SK-N-SH (cell line): Measurements from ENCODE around the gene SCNN1A.

ENCODE experiments used
- MEF2A ChIP-seq: IDR thresholded peaks from 2 replicates; pipeline ENCODE4 v1.4.0; 2012; ENCODE audit warnings: low read depth, borderline replicate concordance
- TF ChIP-seq, protein P1 (sequence below): fragments of 200-600 bp; sonication (generic); IDR thresholded peaks from 2 replicates; pipeline ENCODE4 v1.6.1; 2017; ENCODE audit warnings: antibody characterized with exemption, mild to moderate bottlenecking, moderate library complexity

DNA sequence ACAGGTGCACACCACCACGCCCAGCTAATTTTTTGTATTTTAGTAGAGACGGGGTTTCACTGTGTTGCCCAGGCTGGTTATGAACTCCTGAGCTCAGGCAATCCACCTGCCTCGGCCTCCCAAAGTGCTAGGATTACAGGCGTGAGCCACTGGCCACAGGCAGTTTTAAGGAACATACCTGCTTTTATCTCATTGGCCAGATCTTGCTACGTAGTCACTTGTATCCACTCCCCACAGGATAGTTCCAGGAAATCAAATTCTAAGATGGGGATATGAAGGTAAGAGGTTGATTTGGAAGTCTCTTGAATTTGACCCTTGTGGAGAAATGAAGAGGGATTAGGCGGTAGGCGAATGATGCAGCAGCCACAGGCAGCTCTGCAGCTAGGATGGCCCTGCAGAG is 73.6 kb downstream of the SCNN1A start:
- TF ChIP-seq MEF2A = no peak
- TF ChIP-seq, protein P1, sequence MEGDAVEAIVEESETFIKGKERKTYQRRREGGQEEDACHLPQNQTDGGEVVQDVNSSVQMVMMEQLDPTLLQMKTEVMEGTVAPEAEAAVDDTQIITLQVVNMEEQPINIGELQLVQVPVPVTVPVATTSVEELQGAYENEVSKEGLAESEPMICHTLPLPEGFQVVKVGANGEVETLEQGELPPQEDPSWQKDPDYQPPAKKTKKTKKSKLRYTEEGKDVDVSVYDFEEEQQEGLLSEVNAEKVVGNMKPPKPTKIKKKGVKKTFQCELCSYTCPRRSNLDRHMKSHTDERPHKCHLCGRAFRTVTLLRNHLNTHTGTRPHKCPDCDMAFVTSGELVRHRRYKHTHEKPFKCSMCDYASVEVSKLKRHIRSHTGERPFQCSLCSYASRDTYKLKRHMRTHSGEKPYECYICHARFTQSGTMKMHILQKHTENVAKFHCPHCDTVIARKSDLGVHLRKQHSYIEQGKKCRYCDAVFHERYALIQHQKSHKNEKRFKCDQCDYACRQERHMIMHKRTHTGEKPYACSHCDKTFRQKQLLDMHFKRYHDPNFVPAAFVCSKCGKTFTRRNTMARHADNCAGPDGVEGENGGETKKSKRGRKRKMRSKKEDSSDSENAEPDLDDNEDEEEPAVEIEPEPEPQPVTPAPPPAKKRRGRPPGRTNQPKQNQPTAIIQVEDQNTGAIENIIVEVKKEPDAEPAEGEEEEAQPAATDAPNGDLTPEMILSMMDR = no peak
